K562 (cell line): ENCODE data around the gene COL5A3. TPM values are rescaled to one million over a fixed set of nuclear protein-coding genes. Genes with fewer than 3 reads are reported as not detected.
A peak's percentile ranks its signal among the peaks of the same experiment; 100 is the strongest.

Experiments used
- CC2D1A ChIP-seq: fragments of 450-650 bp; IDR thresholded peaks from 2 replicates; pipeline ENCODE4 v1.6.1; 2017; ENCODE audit warnings: mild to moderate bottlenecking
- EP300 ChIP-seq: IDR thresholded peaks from 2 replicates; pipeline ENCODE4 v1.6.1; 2012; ENCODE audit warnings: low read length, improper control_type of control experiment
- FOXP1 ChIP-seq: sonication (generic); formaldehyde crosslinking; IDR thresholded peaks from 2 replicates; pipeline ENCODE4 v1.8.0; 2022; ENCODE audit warnings: mild to moderate bottlenecking, missing genetic modification reagents
- NFYB ChIP-seq: IDR thresholded peaks from 2 replicates; pipeline ENCODE4 v1.6.1; 2011; ENCODE audit warnings: mild to moderate bottlenecking, moderate library complexity; ENCODE audit not compliant: insufficient read length; ENCODE audit errors: extremely low read depth
- PPARD ChIP-seq: fragments of 250-450 bp; sonication (Bioruptor Pico); IDR thresholded peaks from 2 replicates; pipeline ENCODE4 v1.8.0; 2022; ENCODE audit warnings: inconsistent platforms, mild to moderate bottlenecking, moderate library complexity
- SOX6 ChIP-seq: fragments of 450-650 bp; IDR thresholded peaks from 2 replicates; pipeline ENCODE4 v1.6.1; 2014; ENCODE audit warnings: mild to moderate bottlenecking
- SRSF7 ChIP-seq: fragments of 200-400 bp; formaldehyde crosslinking; optimal IDR thresholded peaks from 2 replicates; pipeline ENCODE3; 2017; ENCODE audit warnings: mild to moderate bottlenecking, low read depth, low read length
- TCF3 ChIP-seq: sonication (generic); formaldehyde crosslinking; IDR thresholded peaks from 2 replicates; pipeline ENCODE4 v1.4.0; 2020; ENCODE audit warnings: mild to moderate bottlenecking, missing genetic modification reagents
- ZBTB17 ChIP-seq: fragments of 450-650 bp; formaldehyde crosslinking; IDR thresholded peaks from 2 replicates; pipeline ENCODE4 v1.4.0; 2020; ENCODE audit warnings: mild to moderate bottlenecking
- ZKSCAN1 ChIP-seq: fragments of 150-350 bp; IDR thresholded peaks from 2 replicates; pipeline ENCODE4 v1.6.1; 2016; ENCODE audit warnings: low read depth, low read length
- ZNF121 ChIP-seq: sonication (generic); formaldehyde crosslinking; conservative IDR thresholded peaks from 2 replicates; pipeline ENCODE4 v1.8.0; 2022; ENCODE audit warnings: missing genetic modification reagents
- ZNF3 ChIP-seq: fragments of 250-450 bp; sonication (Bioruptor Pico); IDR thresholded peaks from 2 replicates; pipeline ENCODE4 v1.5.0; 2021; ENCODE audit warnings: mild to moderate bottlenecking, moderate library complexity
- polyA plus RNA-seq, 8 experiments: library from polyadenylated mRNA; depleted of rRNA in 4 of 8; stranded (reverse) in 5 of 8; unstranded in 3 of 8; fragments of >200 nt; fragmentation: Nextera tagmentation in 2 of 8; fragmentation: Illumina TruSeq in 1 of 8; extraction: Ambion mirVana in 2 of 8; extraction: Trizol in 1 of 8; gene quantifications; 2 replicates each; pipeline versions ENCODE4 v1.2.1 to v1.2.3, GENCODE V29; 2011 to 2014; ENCODE audit warnings: inconsistent platforms in 1 of 8, missing spikeins in 1 of 8
- total RNA-seq, 7 experiments: library from RNA; depleted of rRNA in 6 of 7; stranded (reverse); fragments of >200 nt in 6 of 7; fragmentation: Illumina TruSeq in 2 of 7; extraction: Trizol in 2 of 7; gene quantifications; 2 replicates each; pipeline versions ENCODE4 v1.2.1 to v1.2.3, GENCODE V29; 2011 to 2021; ENCODE audit warnings: low replicate concordance in 1 of 7
- TF ChIP-seq, protein P1 (sequence below), 2 experiments: fragments of 450-650 bp in 1 of 2; IDR thresholded peaks; 2 replicates each; pipeline ENCODE4 v1.6.1; 2011 to 2017; ENCODE audit warnings: low read depth in 2 of 2, antibody characterized with exemption in 1 of 2, borderline replicate concordance in 1 of 2, low read length in 1 of 2, mild to moderate bottlenecking in 1 of 2, mixed read lengths in 1 of 2; ENCODE audit not compliant: control insufficient read depth in 1 of 2
- TF ChIP-seq, protein P2 (sequence below): fragments of 250-450 bp; sonication (Bioruptor Pico); IDR thresholded peaks from 2 replicates; pipeline ENCODE4 v1.4.0; 2020; ENCODE audit warnings: mild to moderate bottlenecking, moderate library complexity
- TF ChIP-seq, protein P3 (sequence below): conservative IDR thresholded peaks from 2 replicates; pipeline ENCODE4 v1.6.1; 2011; ENCODE audit warnings: low read depth, mild to moderate bottlenecking, low read length; ENCODE audit not compliant: control insufficient read depth
- TF ChIP-seq, protein P4 (sequence below): fragments of 150-350 bp; conservative IDR thresholded peaks from 2 replicates; pipeline ENCODE4 v1.6.1; 2014; ENCODE audit warnings: low read length

Gene COL5A3
- total and polyA plus RNA-seq, 9 of the 15 experiments (the other 6 are each of a cell fraction or from before 2014, with no cell fraction given) = 0.01 to 0.02 TPM; not detected in 7

DNA sequence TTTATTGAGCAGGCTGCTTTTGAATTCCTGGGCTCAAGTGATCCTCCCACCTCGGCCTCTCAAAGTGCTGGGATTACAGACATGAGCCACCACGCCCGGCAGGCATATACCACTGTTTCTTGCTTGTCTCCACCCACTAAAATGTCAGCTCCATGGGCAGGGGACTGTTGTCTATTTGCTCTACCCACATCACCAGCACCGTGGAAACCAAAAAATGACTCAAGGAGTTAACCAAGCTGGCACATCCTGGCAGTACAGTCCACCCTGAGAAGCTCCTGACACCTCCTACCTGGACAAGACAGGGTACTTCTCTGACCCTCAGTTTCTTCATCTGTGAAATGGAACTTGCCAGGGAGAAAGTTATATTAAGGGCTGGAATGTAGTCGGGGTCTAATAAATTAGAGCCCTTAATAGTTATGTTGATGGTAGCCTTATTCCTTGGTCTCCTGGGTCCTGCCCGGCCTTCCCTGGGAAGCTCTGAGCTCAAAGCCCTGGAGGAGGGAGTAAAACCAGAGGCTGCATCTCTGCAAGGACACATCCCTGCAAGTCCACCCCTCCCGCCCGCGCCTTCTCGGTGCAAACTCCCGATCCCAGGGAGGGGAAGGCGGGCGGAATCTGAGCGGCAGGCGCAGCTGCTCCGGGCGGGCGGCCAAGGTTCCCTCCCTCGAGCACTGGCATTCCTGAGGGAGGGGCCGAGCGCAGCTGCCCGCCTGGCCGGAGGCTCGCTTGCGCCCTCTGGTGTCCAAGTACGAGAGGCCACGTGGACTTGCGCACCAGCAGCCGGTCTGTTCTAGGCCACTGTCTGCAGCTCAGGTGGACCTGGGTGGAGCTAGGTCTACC lies 17.1 kb upstream of the COL5A3 start (continued):
- TF ChIP-seq, protein P1, sequence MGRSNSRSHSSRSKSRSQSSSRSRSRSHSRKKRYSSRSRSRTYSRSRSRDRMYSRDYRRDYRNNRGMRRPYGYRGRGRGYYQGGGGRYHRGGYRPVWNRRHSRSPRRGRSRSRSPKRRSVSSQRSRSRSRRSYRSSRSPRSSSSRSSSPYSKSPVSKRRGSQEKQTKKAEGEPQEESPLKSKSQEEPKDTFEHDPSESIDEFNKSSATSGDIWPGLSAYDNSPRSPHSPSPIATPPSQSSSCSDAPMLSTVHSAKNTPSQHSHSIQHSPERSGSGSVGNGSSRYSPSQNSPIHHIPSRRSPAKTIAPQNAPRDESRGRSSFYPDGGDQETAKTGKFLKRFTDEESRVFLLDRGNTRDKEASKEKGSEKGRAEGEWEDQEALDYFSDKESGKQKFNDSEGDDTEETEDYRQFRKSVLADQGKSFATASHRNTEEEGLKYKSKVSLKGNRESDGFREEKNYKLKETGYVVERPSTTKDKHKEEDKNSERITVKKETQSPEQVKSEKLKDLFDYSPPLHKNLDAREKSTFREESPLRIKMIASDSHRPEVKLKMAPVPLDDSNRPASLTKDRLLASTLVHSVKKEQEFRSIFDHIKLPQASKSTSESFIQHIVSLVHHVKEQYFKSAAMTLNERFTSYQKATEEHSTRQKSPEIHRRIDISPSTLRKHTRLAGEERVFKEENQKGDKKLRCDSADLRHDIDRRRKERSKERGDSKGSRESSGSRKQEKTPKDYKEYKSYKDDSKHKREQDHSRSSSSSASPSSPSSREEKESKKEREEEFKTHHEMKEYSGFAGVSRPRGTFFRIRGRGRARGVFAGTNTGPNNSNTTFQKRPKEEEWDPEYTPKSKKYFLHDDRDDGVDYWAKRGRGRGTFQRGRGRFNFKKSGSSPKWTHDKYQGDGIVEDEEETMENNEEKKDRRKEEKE (IDR thresholded peaks at IDR 0.05; ENCODE audit: borderline replicate concordance in 1 of 2, control insufficient read depth in 1 of 2, low read depth in 2 of 2, low read length in 1 of 2) = no peak
- TF ChIP-seq TCF3 (CRISPR knock-in tag) (peak; percentile 57; the same call in 1 of the 2 replicates), SOX6 (peak; percentile 64), SRSF7 (no peak), PPARD (CRISPR knock-in tag) (no peak), ZNF121 (CRISPR knock-in tag) (no peak), ZKSCAN1 (0 out of 2 replicates have a peak, but pooled peaks have one; percentile 46), FOXP1 (peak; percentile 84), ZNF3 (no peak), ZBTB17 (CRISPR knock-in tag) (no peak), EP300 (peak; percentile 31; the same call in 1 of the 2 replicates), NFYB (no peak), CC2D1A (peak; percentile 35; the same call in 1 of the 2 replicates)
- TF ChIP-seq, protein P2, sequence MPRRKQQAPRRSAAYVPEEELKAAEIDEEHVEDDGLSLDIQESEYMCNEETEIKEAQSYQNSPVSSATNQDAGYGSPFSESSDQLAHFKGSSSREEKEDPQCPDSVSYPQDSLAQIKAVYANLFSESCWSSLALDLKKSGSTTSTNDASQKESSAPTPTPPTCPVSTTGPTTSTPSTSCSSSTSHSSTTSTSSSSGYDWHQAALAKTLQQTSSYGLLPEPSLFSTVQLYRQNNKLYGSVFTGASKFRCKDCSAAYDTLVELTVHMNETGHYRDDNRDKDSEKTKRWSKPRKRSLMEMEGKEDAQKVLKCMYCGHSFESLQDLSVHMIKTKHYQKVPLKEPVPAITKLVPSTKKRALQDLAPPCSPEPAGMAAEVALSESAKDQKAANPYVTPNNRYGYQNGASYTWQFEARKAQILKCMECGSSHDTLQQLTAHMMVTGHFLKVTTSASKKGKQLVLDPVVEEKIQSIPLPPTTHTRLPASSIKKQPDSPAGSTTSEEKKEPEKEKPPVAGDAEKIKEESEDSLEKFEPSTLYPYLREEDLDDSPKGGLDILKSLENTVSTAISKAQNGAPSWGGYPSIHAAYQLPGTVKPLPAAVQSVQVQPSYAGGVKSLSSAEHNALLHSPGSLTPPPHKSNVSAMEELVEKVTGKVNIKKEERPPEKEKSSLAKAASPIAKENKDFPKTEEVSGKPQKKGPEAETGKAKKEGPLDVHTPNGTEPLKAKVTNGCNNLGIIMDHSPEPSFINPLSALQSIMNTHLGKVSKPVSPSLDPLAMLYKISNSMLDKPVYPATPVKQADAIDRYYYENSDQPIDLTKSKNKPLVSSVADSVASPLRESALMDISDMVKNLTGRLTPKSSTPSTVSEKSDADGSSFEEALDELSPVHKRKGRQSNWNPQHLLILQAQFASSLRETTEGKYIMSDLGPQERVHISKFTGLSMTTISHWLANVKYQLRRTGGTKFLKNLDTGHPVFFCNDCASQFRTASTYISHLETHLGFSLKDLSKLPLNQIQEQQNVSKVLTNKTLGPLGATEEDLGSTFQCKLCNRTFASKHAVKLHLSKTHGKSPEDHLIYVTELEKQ (CRISPR knock-in tag) = no peak
- TF ChIP-seq, protein P3, sequence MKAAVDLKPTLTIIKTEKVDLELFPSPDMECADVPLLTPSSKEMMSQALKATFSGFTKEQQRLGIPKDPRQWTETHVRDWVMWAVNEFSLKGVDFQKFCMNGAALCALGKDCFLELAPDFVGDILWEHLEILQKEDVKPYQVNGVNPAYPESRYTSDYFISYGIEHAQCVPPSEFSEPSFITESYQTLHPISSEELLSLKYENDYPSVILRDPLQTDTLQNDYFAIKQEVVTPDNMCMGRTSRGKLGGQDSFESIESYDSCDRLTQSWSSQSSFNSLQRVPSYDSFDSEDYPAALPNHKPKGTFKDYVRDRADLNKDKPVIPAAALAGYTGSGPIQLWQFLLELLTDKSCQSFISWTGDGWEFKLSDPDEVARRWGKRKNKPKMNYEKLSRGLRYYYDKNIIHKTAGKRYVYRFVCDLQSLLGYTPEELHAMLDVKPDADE = 0 out of 2 replicates have a peak, but pooled peaks have one; percentile 38
- TF ChIP-seq, protein P4, sequence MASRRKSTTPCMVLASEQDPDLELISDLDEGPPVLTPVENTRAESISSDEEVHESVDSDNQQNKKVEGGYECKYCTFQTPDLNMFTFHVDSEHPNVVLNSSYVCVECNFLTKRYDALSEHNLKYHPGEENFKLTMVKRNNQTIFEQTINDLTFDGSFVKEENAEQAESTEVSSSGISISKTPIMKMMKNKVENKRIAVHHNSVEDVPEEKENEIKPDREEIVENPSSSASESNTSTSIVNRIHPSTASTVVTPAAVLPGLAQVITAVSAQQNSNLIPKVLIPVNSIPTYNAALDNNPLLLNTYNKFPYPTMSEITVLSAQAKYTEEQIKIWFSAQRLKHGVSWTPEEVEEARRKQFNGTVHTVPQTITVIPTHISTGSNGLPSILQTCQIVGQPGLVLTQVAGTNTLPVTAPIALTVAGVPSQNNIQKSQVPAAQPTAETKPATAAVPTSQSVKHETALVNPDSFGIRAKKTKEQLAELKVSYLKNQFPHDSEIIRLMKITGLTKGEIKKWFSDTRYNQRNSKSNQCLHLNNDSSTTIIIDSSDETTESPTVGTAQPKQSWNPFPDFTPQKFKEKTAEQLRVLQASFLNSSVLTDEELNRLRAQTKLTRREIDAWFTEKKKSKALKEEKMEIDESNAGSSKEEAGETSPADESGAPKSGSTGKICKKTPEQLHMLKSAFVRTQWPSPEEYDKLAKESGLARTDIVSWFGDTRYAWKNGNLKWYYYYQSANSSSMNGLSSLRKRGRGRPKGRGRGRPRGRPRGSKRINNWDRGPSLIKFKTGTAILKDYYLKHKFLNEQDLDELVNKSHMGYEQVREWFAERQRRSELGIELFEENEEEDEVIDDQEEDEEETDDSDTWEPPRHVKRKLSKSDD = 0 out of 2 replicates have a peak, but pooled peaks have one; percentile 68
